GM12878 (cell line): ENCODE measurements around the gene MBD2. TPM values are rescaled to one million over a fixed set of nuclear protein-coding genes. Genes with fewer than 3 reads are reported as not detected.

Source experiments
- ATAC-seq: fragments of 200-7000 bp; cut with Tn5 transposase; 3 replicates; pipeline ENCODE4 v1.9.1; 2020; ENCODE audit warnings: mild to moderate bottlenecking, moderate library complexity
- BruUV-seq: library from RNA; stranded (reverse); fragments of 400-500 nt; replicated peaks from 2 replicates; lab custom pipeline; 2021; lab: Mats Ljungman, UMichigan
- CTCF ChIA-PET: fragments of 300-600 bp; sonication (Branson Sonifier 250); formaldehyde crosslinking; extraction: SDS; loops from one replicate; lab custom pipeline; 2021; ENCODE audit warnings: inconsistent platforms; lab: Yijun Ruan, JAX
- POLR2A ChIA-PET: fragments of 350-600 bp; formaldehyde crosslinking; extraction: SDS; loops from one replicate; lab custom pipeline; 2021; ENCODE audit warnings: inconsistent platforms; lab: Charles Lee
- RAD21 ChIA-PET: fragments of 300-600 bp; sonication (Branson Sonifier 250); formaldehyde crosslinking; loops from one replicate; lab custom pipeline; 2023; ENCODE audit warnings: antibody characterized with exemption; ENCODE audit not compliant: unreplicated experiment; lab: Charles Lee
- SMC1A ChIA-PET: fragments of 300-600 bp; sonication (Branson Sonifier 250); formaldehyde crosslinking; loops from one replicate; lab custom pipeline; 2023; ENCODE audit not compliant: unreplicated experiment, uncharacterized antibody; lab: Charles Lee
- DNase-seq: peaks from one replicate; pipeline ENCODE4 v3.0.0-alpha.2; 2011; ENCODE audit warnings: low read depth, low spot score
- FAIRE-seq: peaks from 3 replicates; lab custom pipeline; 2011; peaks lifted over from hg19 to GRCh38; lab: Jason Lieb, UNC
- H2AFZ ChIP-seq: 2 replicates; pipeline ENCODE4 v1.6.0; 2011; ENCODE audit warnings: low read depth, low read length, control low read depth; ENCODE audit not compliant: control insufficient read depth
- H3K27ac ChIP-seq: 2 replicates; pipeline ENCODE4 v1.5.1; 2011; ENCODE audit warnings: control low read depth; ENCODE audit not compliant: control insufficient read depth, insufficient read depth
- H3K27me3 ChIP-seq, 2 experiments: replicated peaks in 1 of 2; 2 replicates each; pipeline versions ENCODE4 v1.6.0 to v1.6.1; 2011; ENCODE audit warnings: low read length in 1 of 2; ENCODE audit not compliant: control insufficient read depth in 2 of 2, insufficient read depth in 2 of 2
- H3K36me3 ChIP-seq, 2 experiments: 2 replicates each; pipeline ENCODE4 v1.5.1; 2011; ENCODE audit warnings: low read length in 1 of 2; ENCODE audit not compliant: control insufficient read depth in 2 of 2, insufficient read depth in 2 of 2
- H3K4me1 ChIP-seq: 2 replicates; pipeline ENCODE4 v1.6.1; 2011; ENCODE audit warnings: mild to moderate bottlenecking, low read length, moderate library complexity, mixed read lengths; ENCODE audit not compliant: control insufficient read depth, insufficient read depth
- H3K4me2 ChIP-seq: 2 replicates; pipeline ENCODE4 v1.6.0; 2011; ENCODE audit warnings: control low read depth; ENCODE audit not compliant: control insufficient read depth, insufficient read depth
- H3K4me3 ChIP-seq: fragments of 200-600 bp; sonication (generic); 2 replicates; pipeline ENCODE4 v1.5.1; 2016
- H3K79me2 ChIP-seq: 2 replicates; pipeline ENCODE4 v1.6.0; 2011; ENCODE audit warnings: low read length; ENCODE audit not compliant: control insufficient read depth, insufficient read depth
- H3K9ac ChIP-seq: 2 replicates; pipeline ENCODE4 v1.8.0; 2011; ENCODE audit warnings: low read length, control low read depth, mixed read lengths; ENCODE audit not compliant: control insufficient read depth, insufficient read depth
- H3K9me3 ChIP-seq: replicated peaks from 3 replicates; pipeline ENCODE4 v1.5.1; 2011; ENCODE audit warnings: mild to moderate bottlenecking, low read length; ENCODE audit not compliant: control insufficient read depth, insufficient read depth
- H4K20me1 ChIP-seq: 2 replicates; pipeline ENCODE4 v1.6.0; 2011; ENCODE audit not compliant: control insufficient read depth, insufficient read depth
- ASH2L ChIP-seq: fragments of 300-600, 200-600 bp; sonication (generic); IDR thresholded peaks from 2 replicates; pipeline ENCODE4 v1.6.1; 2017; ENCODE audit warnings: low read depth, mild to moderate bottlenecking, borderline replicate concordance
- CHD4 ChIP-seq: fragments of 200-600 bp; sonication (generic); IDR thresholded peaks from 2 replicates; pipeline ENCODE4 v1.6.1; 2016; ENCODE audit warnings: mild to moderate bottlenecking
- HCFC1 ChIP-seq: fragments of 150-350 bp; IDR thresholded peaks from 2 replicates; pipeline ENCODE4 v1.6.1; 2014; ENCODE audit warnings: low read length
- IRF3 ChIP-seq: fragments of 450-650 bp; IDR thresholded peaks from 2 replicates; pipeline ENCODE4 v1.6.1; 2014; ENCODE audit warnings: mild to moderate bottlenecking
- LARP7 ChIP-seq: fragments of 450-650 bp; IDR thresholded peaks from 2 replicates; pipeline ENCODE4 v1.6.1; 2017; ENCODE audit warnings: mild to moderate bottlenecking
- NR2C2 ChIP-seq: IDR thresholded peaks from 2 replicates; pipeline ENCODE4 v1.6.1; 2011; ENCODE audit warnings: borderline replicate concordance, low read depth; ENCODE audit not compliant: control insufficient read depth, insufficient read length
- SUPT20H ChIP-seq: IDR thresholded peaks from 2 replicates; pipeline ENCODE4 v1.6.1; 2011; ENCODE audit warnings: low read depth, mild to moderate bottlenecking, low read length, moderate library complexity, borderline replicate concordance; ENCODE audit not compliant: control insufficient read depth
- SUZ12 ChIP-seq: fragments of 200-600 bp; sonication (generic); IDR thresholded peaks from one replicate; pipeline ENCODE4 v1.6.1; 2018; ENCODE audit warnings: antibody characterized with exemption, mild to moderate bottlenecking; ENCODE audit not compliant: unreplicated experiment
- ZZZ3 ChIP-seq: IDR thresholded peaks from 2 replicates; pipeline ENCODE4 v1.6.1; 2011; ENCODE audit warnings: low read depth; ENCODE audit not compliant: control insufficient read depth, insufficient read length
- WGBS: methylation state at CpG from one replicate; pipeline ENCODE4 v1.1.6; 2016; ENCODE audit warnings: low lambda C conversion rate; ENCODE audit not compliant: insufficient replicate concordance, insufficient coverage; ENCODE audit errors: missing lambda C conversion rate; 5-methylcytosine and 5-hydroxymethylcytosine counted together
- in situ Hi-C: fragments of 300-500 bp; cut with MboI; formaldehyde crosslinking; loops from 9 replicates; pipeline ENCODE4 v1.14.3; 2018; ENCODE audit warnings: mixed read lengths
- intact Hi-C: fragments of 100-400 bp; cut with micrococcal nuclease; formaldehyde crosslinking; loops from one replicate; pipeline ENCODE4 v1.14.2; 2022; ENCODE audit not compliant: unreplicated experiment
- polyA plus RNA-seq, 11 experiments: library from polyadenylated mRNA; depleted of rRNA in 4 of 11; unstranded in 6 of 11; stranded (reverse) in 5 of 11; fragments of >200 nt; fragmentation: Nextera tagmentation in 4 of 11; fragmentation: Illumina TruSeq in 1 of 11; extraction: Ambion mirVana in 4 of 11; extraction: Trizol in 1 of 11; gene quantifications; 1 replicate in 1 of 11; 2 replicates in 10 of 11; pipeline versions ENCODE4 v1.2.1 to v1.2.3, GENCODE V29; 2011 to 2016; ENCODE audit warnings: inconsistent platforms in 2 of 11, missing spikeins in 2 of 11, low read depth in 1 of 11
- total RNA-seq, 4 experiments: library from RNA; depleted of rRNA in 3 of 4; stranded (reverse); fragments of >200 nt in 3 of 4; fragmentation: Illumina TruSeq in 1 of 4; extraction: Trizol in 1 of 4; gene quantifications; 2 replicates each; pipeline versions ENCODE4 v1.2.1 to v1.2.3, GENCODE V29; 2013 to 2021
- TF ChIP-seq, protein P1 (sequence below): IDR thresholded peaks from 2 replicates; pipeline ENCODE4 v1.6.1; 2012; ENCODE audit warnings: low read depth, low read length, improper control_type of control experiment

The MBD2 gene
- total and polyA plus RNA-seq, 10 of the 15 experiments (the other 5 are each of a cell fraction or from before 2014, with no cell fraction given) = 24.1 to 276 (median 57.9) TPM

- ChIA-PET SMC1A (no interaction called here), POLR2A (interaction anchor here (1.0 kb wide), 1 partner anchor 88 kb away, joined by 3 read pairs; no protein-coding TSS in a partner anchor), CTCF (no interaction called here), RAD21 (no interaction called here)
- peaks cover 28 to 35% of the 10 kb centered on the region in 2 experiments; a peak in 3 of 4 replicates for H3K36me3 ChIP-seq
- WGBS = 6% methylated on average over 1 of the region's 1 CpG
- intact Hi-C loops (no loop called here), in situ Hi-C loops (no loop called here)
- TF ChIP-seq ZZZ3 = no peak
- TF ChIP-seq CHD4 = no peak
- TF ChIP-seq ASH2L = no peak
- H3K4me1 ChIP-seq = no peaks in the 10 kb centered on the region
- H3K9ac ChIP-seq = no peak overlapping the region
- H2AFZ ChIP-seq = no peak overlapping the region
- FAIRE-seq = no peak
- no peaks in the 10 kb centered on the region for H3K9me3 ChIP-seq
- DNase-seq = no peak
- H3K27me3 ChIP-seq = no peaks in the 10 kb centered on the region
- no TSS peak for BruUV-seq
- H4K20me1 ChIP-seq = no peaks in the 10 kb centered on the region
- no peak overlapping the region for H3K4me2 ChIP-seq
- H3K79me2 ChIP-seq = peaks cover 3% of the 10 kb centered on the region
- no peak overlapping the region for H3K4me3 ChIP-seq
- ATAC-seq = no peak
- no peak overlapping the region for H3K27ac ChIP-seq
Observed at GRCh38 chr18:54163453-54163852, 61.0 kb downstream of the MBD2 start.

DNA sequence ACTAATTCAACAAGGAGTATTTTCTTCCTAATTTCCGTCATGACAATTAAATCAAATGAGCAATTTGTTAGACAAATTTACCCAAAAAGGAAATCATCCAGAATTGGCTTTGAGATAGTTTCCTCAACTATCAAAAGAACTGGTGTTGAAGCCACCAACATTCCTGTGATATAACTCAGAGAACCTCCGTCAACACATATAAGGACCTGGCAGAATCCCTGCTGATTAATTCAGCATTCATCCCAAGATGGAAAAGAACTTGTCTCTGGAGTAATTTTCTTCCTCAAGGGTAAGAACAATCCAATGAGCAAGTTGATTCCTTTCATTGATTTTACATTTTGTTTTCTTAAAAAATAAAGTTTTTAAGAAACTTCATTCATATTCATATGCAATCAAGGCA, 62.0 kb downstream of the MBD2 start:
- ChIA-PET RAD21 (interaction anchor here (1.0 kb wide), 1 partner anchor 108 kb away, joined by 3 read pairs; no protein-coding TSS in a partner anchor), SMC1A (interaction anchor here (0.9 to 3.5 kb wide), 6 partner anchors 9 to 33 kb away, joined by 3 to 12 read pairs (median 4); no protein-coding TSS in a partner anchor), POLR2A (no interaction called here), CTCF (interaction anchor here (0.8 to 1.4 kb wide), 4 partner anchors 15 to 109 kb away, joined by 3 read pairs; no protein-coding TSS in a partner anchor)
- WGBS = 100% methylated on average over 2 of the region's 2 CpGs
- in situ Hi-C loops = no loop called here
- Histone ChIP-seq H3K4me2 (no peak overlapping the region), H3K36me3 (peaks cover 35 to 41% of the 10 kb centered on the region in 2 experiments; a peak in 3 of 4 replicates), H3K4me1 (no peaks in the 10 kb centered on the region), H3K27ac (no peak overlapping the region), H4K20me1 (no peaks in the 10 kb centered on the region), H3K9ac (no peak overlapping the region), H3K79me2 (peaks cover 3% of the 10 kb centered on the region), H3K27me3 (no peaks in the 10 kb centered on the region), H2AFZ (no peak overlapping the region), H3K4me3 (no peak overlapping the region), H3K9me3 (no peaks in the 10 kb centered on the region)
- intact Hi-C loops = no loop called here
- DNase-seq (no peak), FAIRE-seq (no peak), ATAC-seq (no peak)
- TF ChIP-seq SUZ12 (no peak), IRF3 (no peak), SUPT20H (no peak), HCFC1 (no peak), NR2C2 (no peak), LARP7 (no peak)
- TF ChIP-seq, protein P1, sequence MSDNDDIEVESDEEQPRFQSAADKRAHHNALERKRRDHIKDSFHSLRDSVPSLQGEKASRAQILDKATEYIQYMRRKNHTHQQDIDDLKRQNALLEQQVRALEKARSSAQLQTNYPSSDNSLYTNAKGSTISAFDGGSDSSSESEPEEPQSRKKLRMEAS = no peak
- TF ChIP-seq, all 136 proteins: peak for 0
- BruUV-seq = no TSS peak
